ENCODE data around the gene EPB41L3. TPM values are rescaled to one million over a fixed set of nuclear protein-coding genes. Genes with fewer than 3 reads are reported as not detected.
A peak's percentile ranks its signal among the peaks of the same experiment; 100 is the strongest.

Gene EPB41L3
- total RNA-seq, 4 donors from 2014 or later: 28.8 to 41.4 (median 37.2) TPM

DNA sequence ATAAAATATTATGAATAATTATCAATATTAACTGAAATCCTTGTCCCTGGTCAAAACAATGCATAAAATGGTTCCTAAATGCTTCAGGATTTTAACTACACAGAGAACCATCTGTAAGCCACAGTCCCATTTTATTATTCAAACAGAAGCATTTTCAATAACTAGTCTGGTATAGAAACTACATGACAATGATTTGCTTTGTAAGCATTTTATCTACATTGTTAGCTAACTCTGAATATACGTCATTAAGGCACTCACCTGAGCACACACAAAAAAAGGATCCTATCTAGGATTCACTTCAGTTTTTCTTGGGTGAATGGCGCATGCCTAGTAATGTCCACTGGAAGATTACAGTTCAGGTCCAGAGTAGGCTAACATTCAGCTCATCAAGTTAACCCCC lies 22.8 kb downstream of the EPB41L3 start:
- Histone ChIP-seq H3K36me3 (no peaks in the 10 kb centered on the region), H3K4me1 (peaks cover 0 to 9% (median 0%) of the 10 kb centered on the region in 3 donors), H3K4me3 (no peak overlapping the region), H3K9me3 (no peaks in the 10 kb centered on the region), H3K27ac (no peak overlapping the region), H3K27me3 (no peaks in the 10 kb centered on the region)
- 83 to 100% methylated on average over 2 of the region's 2 CpGs for WGBS, 2 donors
- TF ChIP-seq, protein P1, sequence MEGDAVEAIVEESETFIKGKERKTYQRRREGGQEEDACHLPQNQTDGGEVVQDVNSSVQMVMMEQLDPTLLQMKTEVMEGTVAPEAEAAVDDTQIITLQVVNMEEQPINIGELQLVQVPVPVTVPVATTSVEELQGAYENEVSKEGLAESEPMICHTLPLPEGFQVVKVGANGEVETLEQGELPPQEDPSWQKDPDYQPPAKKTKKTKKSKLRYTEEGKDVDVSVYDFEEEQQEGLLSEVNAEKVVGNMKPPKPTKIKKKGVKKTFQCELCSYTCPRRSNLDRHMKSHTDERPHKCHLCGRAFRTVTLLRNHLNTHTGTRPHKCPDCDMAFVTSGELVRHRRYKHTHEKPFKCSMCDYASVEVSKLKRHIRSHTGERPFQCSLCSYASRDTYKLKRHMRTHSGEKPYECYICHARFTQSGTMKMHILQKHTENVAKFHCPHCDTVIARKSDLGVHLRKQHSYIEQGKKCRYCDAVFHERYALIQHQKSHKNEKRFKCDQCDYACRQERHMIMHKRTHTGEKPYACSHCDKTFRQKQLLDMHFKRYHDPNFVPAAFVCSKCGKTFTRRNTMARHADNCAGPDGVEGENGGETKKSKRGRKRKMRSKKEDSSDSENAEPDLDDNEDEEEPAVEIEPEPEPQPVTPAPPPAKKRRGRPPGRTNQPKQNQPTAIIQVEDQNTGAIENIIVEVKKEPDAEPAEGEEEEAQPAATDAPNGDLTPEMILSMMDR (IDR thresholded peaks at IDR 0.05): no peak
- TF ChIP-seq POLR2A (IDR thresholded peaks at IDR 0.05): no peak
- no peak for DNase-seq
- intact Hi-C loops (cut with DNase I): no loop called here

DNA sequence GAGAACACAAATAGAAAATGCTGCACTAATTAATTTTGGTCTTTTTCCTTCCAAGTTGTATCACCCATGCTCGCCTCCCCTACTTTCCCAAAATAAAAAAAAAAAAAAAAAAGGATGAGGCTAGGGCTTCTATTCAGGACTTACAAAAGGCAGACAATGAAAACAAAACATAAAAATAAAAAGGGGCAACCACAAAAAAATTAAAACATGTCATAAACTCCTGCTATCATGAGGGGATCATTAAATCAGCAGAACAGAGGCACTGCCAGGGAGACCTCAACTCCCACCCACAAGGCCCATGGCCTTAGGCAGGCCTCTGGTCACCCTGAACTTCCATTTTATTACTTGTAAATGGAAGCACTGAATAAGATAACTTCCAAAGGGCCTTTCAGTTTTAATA lies 23.3 kb downstream of the EPB41L3 start:
- WGBS, 2 donors: 38 to 70% methylated on average over 1 of the region's 1 CpG

DNA sequence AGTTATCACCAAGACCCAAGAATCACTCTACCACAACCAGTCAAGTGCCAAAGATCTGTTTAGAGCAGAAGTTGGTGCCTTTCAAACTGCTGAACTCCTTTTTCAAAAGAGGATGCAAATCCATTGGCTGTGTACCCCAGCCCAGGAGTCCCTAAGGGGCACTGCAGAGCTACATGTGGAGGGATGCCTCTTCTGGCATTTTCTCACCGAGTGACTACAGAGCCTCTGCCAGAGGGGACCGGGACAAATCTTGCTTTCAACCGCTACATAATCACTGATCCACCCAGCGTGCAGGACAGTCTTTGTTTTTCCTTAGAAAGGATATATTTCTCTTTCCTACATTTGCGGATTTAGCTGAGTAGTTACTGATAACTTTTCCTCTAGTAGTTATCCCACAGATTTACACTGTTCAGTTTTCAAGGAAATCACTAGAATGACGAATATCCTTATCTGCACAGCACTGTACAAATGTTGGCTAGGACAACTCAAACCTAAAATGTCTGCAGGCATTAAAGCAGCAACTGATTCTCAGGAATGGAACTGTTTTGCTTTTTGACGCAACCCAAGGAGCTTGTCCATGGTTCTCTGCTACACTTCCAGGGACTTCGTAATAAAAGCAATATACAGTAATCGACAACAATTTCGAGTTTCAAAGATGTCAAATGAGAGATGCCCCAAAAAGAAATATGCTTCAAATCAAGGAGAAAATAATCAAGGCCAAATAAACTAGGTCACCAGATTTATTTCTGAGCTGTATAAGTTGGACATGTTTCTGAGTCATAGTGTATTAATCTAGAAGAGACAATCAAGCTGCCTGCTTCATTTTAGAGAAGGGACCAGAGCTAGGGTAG lies 24.1 kb downstream of the EPB41L3 start:
- intact Hi-C loops (cut with DNase I): no loop called here
- peak overlapping the region in 2 of 4 donors; percentile 42 to 70 for H3K27ac ChIP-seq
- H3K4me3 ChIP-seq: no peak overlapping the region
- DNase-seq: no peak
- H3K27me3 ChIP-seq: no peaks in the 10 kb centered on the region
- peaks cover 0 to 16% (median 0%) of the 10 kb centered on the region in 3 donors for H3K4me1 ChIP-seq
- 77 to 79% methylated on average over 10 of the region's 10 CpGs for WGBS, 2 donors
- TF ChIP-seq, protein P1 (IDR thresholded peaks at IDR 0.05): no peak
- no peak for TF ChIP-seq POLR2A (IDR thresholded peaks at IDR 0.05)
- H3K36me3 ChIP-seq: no peaks in the 10 kb centered on the region
- no peaks in the 10 kb centered on the region for H3K9me3 ChIP-seq

More for the DNA sequence above, 23.3 kb downstream of the EPB41L3 start:
- H3K27ac ChIP-seq: no peak overlapping the region
- TF ChIP-seq POLR2A (IDR thresholded peaks at IDR 0.05): no peak
- TF ChIP-seq, protein P1 (IDR thresholded peaks at IDR 0.05): no peak
- no peaks in the 10 kb centered on the region for H3K27me3 ChIP-seq
- no peaks in the 10 kb centered on the region for H3K36me3 ChIP-seq
- no peaks in the 10 kb centered on the region for H3K9me3 ChIP-seq
- intact Hi-C loops (cut with DNase I): no loop called here
- no peak overlapping the region for H3K4me3 ChIP-seq
- H3K4me1 ChIP-seq: peaks cover 0 to 9% (median 0%) of the 10 kb centered on the region in 3 donors
- DNase-seq: no peak

DNA sequence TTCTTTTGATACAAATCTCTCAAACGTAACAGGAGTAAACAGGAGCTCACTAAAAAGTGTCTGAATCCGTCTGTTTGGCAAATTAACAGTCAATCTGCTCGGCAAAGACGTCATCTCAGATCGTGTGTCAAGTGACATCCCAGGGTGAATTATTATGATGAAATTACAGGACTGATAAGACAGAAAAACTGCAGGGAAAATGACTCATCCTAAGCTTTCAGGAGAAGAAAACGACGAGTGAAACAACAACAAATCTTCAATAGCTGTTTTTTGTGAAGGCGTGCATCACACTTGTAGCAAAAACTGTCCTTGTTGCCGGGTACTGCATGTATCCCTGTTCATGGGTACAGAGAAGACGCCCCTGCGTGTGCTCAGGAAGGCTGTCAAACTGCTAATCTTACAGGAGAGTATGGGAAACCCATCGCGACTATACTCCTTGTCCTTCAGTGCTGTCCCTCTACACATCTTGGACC lies 24.9 kb downstream of the EPB41L3 start:
- DNase-seq: no peak
- no peaks in the 10 kb centered on the region for H3K36me3 ChIP-seq
- no peaks in the 10 kb centered on the region for H3K27me3 ChIP-seq
- peak overlapping the region in 1 of 4 donors; percentile 5 for H3K4me3 ChIP-seq
- peaks cover 0 to 16% (median 0%) of the 10 kb centered on the region in 3 donors for H3K4me1 ChIP-seq
- TF ChIP-seq, protein P1 (IDR thresholded peaks at IDR 0.05): no peak
- TF ChIP-seq POLR2A (IDR thresholded peaks at IDR 0.05): no peak
- intact Hi-C loops (cut with DNase I): no loop called here
- H3K9me3 ChIP-seq: no peaks in the 10 kb centered on the region
- H3K27ac ChIP-seq: peak overlapping the region in 2 of 4 donors; percentile 42 to 70
- 57 to 63% methylated on average over 13 of the region's 13 CpGs for WGBS, 2 donors

DNA sequence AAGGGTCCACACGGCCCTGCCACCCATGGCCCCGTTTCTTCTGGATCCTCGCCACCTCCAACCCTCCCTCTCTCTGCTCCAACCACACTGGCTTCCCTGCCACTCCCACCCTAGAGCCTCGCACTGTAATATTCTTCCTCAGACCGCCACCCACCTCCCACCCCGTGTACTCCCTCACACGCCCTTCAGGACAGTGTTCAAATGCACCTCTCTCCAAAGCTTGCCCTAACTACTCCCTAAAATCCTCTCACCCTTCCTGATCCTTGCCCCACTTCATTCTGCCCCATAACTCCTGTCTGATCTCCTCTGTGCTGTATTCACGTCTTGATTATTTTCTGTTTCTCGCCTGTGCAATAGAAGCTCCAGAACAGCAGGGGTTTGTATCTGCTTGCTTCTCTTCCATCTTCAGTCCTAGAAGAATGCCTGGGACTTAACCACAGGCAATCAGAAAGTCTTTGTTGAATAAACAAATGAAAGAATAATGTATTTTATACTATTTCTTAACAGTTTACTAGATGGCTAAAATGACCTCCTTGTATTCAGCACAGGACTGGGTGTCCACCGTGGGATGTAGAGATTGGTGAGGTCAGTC lies 25.5 kb downstream of the EPB41L3 start:
- no peak for DNase-seq
- intact Hi-C loops (cut with DNase I): no loop called here
- H3K36me3 ChIP-seq: no peaks in the 10 kb centered on the region
- no peak for TF ChIP-seq POLR2A (IDR thresholded peaks at IDR 0.05)
- TF ChIP-seq, protein P1 (IDR thresholded peaks at IDR 0.05): no peak
- H3K27ac ChIP-seq: peak overlapping the region in 2 of 4 donors; percentile 21 to 42
- H3K9me3 ChIP-seq: no peaks in the 10 kb centered on the region
- H3K4me1 ChIP-seq: peaks cover 0 to 16% (median 0%) of the 10 kb centered on the region in 3 donors
- peak overlapping the region in 1 of 4 donors; percentile 5 for H3K4me3 ChIP-seq
- H3K27me3 ChIP-seq: no peaks in the 10 kb centered on the region
- WGBS, 2 donors: 79 to 87% methylated on average over 9 to 10 of the region's 10 CpGs

All from esophagus squamous epithelium (tissue), 5 donors.